HG03571 (cell line): ENCODE data around the gene TIMP3.

Experiments
- ATAC-seq: cut with Tn5 transposase; IDR thresholded peaks from one replicate; pipeline ENCODE4 v1.9.1; 2021; ENCODE audit not compliant: unreplicated experiment

The TIMP3 gene

DNA sequence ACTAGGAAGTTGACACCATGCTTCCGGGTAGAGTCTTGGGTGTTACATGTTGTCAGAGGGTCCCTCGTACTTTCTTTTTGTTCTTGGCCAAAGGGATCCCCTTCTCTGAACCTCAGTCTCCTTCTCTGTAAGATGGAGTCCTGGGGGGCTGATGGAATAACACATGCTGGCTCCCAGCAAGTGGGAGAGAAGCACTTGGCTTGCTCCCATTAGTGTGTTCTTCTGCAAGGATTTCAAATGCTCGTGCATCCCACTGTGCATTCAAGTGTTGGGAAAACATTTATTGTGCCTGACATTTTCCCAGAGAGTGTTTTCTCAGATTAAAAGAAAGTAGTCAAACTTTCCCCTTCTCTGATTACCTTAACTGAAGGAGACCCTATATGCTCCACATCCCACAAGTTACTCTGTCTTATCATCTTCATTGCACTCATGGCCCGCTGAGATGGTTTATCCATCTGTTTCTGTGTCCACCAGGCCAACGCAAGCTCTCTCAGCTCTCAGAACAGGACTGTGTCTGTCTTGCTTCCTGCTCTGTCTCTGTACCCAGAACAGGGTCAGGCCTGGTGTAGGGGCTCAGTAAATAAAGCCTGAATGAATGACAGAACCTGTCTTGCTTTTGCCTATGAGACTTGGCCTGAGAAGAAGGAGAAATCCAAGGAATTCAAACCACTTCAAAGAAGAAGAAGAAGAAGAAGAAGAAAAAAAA lies 16.0 kb upstream of the TIMP3 start:
- no peak for ATAC-seq

DNA sequence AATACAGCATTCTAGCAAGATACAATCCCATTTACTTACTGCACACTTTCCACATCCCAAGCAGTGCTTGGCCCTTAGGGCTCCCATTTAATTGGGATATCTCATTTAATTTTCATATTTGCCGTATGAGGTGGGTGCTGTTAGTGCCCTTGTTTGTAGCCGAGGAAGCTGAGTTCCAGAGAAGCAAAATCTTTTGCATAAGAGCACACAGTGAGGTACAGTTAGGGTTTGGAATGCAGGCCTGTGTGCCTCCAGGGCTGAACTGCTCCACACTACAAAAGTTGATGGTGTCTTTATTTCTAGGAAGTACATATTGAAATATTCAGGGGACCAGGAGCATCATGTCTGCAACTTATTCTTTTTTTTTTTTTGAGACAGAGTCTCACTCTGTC lies 15.5 kb upstream of the TIMP3 start:
- no peak for ATAC-seq

DNA sequence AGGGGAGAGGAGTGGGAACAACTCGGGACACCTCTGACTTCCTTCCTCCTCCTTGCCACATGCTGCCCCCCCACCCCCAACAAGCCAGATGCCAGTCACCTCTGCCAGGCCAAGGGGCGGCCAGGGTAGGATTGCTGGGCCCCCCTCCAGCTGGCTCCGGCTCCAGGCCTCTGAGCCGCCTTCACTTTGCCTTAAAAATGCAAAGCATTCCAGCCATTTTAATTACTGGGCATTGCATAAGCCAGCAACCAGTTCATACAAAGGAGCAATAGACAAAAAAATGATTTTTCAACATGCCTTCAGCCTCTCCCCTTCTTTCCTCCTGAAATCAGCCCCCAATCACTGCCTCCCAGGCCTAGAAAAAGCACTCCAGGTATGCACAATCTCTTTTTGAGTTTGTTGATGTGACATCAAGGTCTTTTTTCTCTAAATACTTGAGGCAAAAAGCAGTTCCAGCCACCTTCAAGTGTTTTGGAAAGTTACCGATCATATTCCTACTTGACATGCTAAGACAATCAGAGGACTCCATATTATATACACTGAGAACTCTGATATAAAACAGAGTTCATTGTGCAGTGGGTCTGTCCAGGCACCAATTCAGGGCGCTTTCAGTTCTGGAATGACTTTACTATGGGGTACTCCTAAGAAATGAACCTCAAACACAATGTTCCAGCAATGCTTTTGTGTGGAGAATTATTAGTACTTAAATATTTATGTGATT lies 12.4 kb upstream of the TIMP3 start:
- no peak for ATAC-seq

DNA sequence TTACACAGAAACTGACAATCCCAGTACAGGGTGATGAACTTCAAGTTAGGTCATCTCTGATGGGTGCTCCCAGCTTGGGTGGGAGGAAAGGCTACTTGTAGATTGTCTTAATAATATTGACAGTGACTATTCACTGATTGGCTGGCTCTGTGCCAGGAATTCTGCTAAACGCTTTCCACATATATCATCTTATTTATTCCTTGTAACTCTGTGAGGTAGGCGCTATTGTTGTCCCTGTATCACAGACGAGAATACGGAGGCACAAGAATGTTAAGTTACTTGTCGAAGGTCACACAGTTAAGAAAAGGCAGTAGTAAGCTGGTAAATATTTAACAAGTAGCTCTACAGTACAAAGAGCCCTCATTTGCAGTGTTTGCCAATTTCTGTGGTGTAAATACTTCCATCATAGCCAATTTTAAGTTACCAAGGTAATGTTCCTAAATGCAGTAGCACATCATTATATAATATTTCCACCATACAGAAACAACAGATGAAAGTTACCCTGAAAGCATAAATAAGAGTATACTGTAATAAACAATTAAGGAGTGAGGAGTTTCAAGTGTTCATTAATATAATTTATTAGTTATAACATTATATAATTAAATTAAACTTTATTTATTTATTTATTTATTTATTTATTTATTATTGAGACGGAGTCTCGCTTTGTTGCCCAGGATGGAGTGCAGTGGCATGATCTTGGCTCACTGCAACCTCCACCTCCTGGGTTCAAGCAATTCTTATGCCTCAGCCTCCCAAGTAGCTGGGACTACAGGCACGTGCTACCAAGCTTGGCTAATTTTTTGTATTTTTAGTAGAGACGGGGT lies 11.5 kb upstream of the TIMP3 start:
- no peak for ATAC-seq

DNA sequence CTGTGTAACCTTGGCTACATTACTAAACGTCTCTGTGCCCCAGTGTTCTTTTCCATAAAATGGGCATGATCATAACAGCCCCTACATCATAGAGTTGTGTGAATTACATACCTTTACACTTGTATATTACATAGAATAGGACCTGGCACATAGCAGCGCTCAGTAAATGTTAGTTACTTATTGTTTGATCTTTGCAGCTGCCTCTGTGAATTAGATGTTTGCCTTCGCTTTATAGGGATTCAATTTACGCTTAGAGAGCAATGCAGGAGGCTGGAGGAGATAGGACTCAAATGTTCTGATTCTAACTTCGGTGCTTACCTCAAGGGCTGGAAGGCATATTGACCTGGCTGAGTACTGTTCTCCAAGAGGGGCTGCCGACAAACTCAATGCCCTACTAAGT lies 10.4 kb upstream of the TIMP3 start:
- no peak for ATAC-seq

DNA sequence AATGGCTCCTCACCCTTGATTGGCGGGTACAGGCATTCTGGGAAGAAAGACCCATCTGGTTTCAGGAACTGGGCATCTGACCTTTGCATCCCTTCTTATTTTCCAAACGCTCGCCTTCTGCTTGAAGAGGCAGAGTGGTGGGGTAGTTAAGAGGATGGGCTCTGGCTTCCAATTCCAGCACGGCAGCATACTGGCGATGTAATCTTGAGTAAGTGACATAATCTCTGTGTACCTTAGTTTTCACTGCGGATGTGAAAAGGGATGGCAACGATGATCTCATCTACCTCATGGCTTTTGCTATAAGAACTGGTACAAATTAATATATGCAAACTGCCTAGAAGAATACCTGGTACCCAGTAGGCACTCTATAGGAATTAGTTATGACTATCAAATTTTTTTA lies 10.0 kb upstream of the TIMP3 start:
- no peak for ATAC-seq

DNA sequence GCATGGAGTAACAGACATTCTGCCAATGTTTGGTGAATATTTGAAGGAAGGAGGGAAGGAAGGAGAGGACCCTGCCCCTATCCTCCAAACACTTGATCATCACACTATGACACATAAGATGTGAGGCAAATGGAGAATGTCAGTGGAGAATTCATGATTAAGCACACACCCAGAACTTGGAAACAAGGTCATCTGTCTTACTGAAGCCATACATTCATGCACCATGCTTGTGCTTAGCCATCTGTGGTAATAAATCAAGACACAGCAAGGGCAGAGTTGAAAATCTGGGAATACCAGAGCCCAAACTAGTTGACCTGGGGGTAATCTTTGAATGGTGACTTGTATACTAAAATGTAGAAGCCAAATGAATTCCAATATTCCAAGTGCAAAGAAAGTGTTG lies 7.9 kb upstream of the TIMP3 start:
- no peak for ATAC-seq

DNA sequence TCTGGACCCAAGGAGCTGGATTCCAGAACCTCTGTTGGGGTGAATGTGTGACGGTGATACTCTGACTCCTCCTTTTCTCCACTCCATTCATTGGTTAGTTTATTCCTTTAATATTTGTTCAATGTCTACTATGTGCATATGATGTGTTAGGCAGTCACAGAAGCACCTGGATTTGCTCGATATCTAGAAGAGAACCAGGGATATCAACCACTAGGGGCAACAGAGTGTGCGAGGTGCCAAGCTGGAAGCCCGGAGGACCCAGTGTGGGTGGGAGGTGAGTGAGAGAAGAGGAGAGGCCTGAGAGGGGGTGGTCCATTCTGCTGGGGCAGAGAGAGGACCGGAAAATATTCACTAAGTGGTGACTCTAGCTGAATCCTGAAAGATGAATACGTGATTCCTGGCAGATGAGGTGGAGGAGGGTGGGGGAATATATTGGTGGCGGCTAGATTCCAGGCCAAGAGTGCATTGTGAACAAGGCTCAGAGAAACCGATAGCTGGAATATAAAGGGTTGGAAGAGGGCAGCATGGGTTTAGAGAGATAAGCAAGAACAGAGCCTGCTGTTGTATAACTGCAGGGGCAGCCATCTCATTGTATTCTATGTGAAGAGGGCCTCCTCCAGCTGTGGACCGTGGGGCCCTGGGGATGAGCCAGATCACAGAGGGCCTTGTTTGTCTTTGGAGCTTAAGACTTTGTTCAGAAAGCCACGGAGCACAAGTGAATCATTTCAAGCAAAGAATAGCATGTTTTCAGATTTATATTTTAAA lies 6.9 kb upstream of the TIMP3 start:
- no peak for ATAC-seq

DNA sequence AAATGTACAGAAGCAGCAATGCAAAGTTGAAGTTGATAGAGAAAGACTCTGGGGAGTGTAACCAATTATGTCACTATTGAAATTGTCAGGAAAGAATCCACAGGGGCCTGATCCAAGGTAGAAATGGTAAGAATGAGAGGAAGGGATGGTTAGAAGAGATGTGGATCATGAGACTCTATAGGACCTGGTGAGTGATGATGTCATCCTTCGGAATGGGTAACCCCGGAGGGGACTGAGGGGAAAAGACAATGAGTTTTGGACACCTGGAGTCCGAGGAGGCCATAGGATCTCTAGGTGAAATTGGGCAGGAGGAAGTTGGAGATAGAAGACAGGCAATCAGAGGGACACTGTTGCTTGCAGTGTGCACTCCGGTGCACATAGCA lies 6.3 kb upstream of the TIMP3 start:
- ATAC-seq = no peak

DNA sequence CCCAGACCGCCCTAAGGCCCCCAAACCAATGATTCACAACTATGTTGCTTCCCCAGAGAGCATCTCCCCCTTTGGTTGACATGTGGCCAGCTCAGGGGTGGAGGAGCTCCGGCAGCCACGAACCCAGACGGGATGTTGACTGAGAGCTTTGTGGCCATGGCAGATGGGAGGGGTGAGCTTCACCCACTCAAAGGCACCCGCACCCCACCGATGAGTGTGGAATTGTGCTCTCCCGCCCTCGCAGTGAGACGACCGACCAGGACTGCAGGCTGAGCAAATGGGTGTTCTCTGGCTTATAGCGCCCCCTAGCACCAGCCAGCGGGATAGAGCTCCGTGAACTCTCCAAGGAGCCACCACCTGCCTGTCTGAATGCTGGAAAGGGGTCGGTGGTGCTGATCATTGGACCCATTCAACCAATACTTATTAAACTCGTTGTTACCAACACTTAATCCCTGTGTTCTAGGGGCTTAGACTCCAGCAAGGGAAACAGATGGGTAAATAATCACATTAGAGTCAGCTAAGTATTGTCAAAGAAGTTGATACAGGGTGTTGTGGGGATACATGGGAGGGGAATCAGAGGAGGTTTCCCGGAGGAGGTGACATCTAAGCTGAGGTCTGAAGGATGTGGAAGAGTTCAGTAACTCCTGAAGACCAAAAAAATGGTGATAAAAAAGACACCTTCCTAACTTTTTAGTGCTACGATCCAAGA lies 4.5 kb upstream of the TIMP3 start:
- no peak for ATAC-seq

DNA sequence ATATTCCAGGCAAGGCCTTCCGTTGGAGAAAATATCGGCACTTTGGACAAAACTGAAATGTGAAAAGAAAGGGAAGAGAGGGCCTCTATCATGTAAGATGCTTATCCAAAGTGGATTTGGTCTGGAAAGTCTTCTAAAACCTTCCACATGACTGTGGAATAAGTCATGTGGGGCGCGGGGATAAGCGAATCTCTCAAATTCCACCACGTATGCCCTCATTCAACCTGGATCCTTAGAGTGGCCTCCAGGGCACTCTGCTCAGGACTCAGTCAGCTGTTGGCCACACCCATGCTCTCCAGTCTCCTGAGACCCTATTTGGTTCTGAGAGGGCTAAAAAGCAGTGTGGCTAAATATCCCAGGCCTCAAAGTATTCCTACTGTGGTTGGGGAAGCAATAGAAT lies 2.0 kb upstream of the TIMP3 start:
- ATAC-seq = no peak

DNA sequence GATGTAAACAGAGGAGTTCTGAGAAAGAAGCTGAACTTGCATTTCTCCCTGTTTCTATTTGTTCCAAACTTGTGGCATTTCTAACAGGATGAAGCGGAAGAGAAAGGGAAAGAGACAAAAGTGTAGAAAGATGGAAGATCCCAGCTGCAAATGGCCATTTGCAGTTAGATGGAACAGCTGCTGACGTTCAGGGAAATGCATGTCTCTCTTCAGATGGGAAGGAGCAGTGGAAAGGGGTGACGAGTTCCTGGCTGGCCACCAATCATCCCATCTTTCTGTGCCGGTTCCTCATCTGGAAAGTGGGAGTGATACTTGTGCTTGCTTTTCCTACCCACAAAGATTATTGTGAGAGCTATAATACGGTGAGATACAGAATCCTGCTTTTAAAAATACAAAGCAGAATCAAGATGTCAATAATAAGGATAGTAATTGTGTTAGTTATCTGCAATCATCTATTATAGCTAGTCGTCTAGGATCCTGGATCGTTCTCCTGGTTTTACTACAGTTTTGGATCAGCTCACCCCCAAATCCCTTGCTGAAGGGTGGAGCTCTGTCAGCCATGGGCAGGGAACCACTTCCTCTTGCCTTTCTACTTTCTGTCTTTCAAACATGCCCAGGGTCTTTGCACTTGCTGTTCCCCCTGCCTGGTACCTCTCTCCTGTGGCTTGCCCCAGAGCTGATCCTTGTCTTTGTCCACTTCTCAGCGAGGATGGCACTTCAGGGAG lies 1.2 kb upstream of the TIMP3 start:
- ATAC-seq = no peak

DNA sequence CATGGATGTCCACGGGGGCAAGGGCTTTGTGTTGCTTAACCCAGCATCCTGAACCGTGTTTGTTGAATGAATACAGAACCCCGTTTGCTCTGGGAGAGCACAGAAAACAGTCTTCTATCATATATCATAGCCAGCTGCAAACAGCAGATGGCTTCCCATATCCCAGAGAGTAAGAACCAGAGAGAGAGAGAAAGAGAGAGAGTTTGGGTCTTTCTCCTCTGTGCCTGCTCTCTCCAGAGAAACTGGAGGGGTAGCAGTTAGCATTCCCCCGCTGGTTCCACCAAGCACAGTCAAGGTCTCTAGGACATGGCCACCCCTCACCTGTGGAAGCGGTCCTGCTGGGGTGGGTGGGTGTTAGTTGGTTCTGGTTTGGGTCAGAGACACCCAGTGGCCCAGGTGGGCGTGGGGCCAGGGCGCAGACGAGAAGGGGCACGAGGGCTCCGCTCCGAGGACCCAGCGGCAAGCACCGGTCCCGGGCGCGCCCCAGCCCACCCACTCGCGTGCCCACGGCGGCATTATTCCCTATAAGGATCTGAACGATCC lies 440 bp upstream of the TIMP3 start:
- no peak for ATAC-seq

DNA sequence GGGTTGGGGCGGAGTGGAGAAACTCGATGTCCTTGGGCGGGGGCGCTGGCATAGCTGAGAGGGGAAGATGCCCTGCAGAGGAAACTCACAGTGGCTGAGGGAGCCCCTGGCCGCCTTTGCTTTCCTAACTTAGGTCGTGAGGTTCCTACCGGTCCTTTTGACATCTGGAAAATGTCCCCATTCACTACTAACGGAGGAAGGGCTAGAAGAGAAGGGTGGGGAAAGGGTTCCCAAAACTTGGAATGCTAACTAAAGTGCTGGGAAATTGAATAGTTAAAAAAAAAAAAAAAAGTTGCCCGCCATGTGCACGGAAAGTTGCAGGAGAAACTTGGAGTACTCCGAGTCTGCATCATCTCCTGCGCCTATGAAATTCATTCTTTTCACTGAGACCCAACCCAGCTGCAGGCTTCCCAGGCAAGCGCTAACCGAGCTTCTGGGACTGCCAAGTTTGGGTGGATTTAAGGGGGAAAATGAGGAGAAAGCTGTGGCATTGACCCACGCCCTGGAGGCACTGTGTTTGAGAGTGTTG lies 796 bp downstream of the TIMP3 start:
- ATAC-seq = no peak

DNA sequence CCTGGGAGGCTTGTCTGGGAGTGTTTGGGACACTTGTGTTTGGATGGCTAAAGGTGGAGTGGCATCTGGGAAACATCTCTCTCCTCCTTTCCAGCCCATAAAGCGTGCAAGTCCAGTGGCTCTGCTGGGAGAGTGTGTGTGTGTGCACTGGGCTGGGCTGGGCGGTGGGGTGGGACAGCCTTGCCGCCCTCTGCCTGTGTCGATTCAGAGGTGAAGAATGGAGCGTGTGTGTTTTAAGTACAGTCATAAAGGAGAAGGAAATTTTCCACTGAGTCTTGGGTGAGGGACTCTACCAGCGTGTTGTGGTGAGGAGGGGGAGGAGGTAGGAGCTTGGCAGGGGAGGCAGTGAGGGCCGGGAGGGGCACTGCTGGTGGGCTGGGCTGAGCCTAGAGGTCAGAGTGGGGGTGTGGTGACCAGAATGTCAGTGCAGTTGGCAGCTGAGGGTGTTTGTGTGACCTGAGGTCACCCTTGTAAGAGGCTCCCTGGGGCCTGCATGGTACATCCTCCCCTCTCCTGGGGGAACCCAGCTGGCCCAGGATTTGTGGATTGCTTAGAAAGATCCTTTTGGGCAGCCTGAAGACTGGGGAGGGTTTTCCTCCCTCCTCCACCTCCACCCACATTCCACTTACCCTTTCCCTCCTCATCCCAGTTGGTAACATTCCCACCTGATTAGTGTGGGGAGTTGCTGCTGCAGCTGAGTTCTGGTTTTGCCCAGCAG lies 1.7 kb downstream of the TIMP3 start:
- no peak for ATAC-seq

DNA sequence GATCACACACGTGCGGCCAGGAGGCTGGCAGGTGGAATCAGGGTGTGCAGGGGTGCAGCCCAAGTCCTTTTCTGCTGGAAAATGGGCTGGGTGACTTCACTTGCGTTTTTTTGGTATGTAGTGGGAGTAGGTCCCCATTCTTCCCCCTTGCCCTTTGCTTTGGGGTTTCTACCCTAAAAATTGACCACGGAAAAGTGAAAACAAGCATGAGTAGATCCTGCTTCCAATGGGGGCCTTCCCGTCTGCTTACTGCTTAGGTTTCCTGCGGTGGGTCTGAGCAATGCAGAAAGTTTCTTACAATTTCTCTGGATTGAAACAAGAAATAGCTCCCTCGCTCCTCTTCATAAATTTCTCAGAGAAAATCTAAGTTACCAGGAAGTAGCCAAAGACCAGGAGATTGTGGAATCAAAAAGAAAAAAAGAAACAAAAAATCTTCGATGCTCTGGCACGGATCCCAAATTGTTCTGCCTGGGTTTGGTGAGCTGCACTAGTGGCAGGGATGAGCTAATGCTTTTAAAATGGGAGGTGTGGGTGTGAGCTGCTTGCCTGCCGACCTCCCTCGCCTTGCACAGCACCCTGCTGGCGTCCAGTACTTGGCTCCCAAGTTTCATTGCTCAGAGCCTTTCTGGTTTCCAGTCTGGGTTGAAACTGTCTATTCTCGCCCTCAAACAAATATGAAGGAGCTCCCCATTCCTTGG lies 2.4 kb downstream of the TIMP3 start:
- no peak for ATAC-seq

DNA sequence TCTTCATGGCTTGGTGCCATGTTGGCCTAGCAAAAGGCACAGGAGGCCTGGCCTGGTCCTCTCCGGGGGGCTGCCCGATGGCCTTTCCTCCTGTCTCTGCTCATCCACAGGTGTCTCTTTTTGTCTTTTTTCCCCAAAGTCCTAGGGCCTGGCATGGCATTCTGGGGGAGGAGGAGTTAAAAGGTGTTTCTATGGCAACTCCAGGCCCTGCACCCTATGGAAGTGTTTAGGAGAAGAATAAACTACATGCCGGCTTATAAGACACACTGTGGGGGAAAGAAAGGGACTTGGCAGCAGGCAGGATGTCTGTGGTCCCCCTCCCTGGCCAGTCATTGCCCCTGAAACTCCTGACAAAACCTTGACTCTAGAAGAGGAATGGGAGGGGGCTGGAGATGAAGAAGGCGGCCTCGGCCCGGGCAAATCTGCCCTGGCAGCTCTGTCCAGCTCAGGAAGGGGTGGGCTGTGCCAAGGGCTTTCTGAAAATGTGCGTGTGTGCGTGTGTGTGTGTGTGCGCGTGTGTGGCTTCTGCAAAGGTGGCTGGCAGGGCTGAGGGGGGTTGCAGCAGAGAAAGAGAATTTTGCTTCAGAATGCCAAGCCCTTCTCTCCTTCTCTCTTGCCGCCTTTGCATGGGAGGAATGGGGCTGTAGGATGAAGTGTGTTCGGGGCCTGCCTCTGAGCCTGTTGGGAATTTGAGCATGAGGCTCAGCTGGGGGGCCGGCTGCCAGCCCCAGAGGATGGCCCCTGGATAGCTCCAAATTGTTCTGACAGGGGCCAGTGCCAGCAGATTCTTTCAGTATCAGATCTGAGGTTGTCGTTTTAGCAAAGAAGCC lies 3.2 kb downstream of the TIMP3 start:
- no peak for ATAC-seq
